Measurements from ENCODE around the gene BMP6.

GRCh38 chr6:7821426-7821825 is 95.5 kb downstream of the BMP6 start:
- TF ChIP-seq CTCF (IDR thresholded peaks at IDR 0.05): no peak
- TF ChIP-seq POLR2A (IDR thresholded peaks at IDR 0.05; ENCODE audit: low read length): no peak
